ENCODE results near the gene ITGB1BP1. TPM values are rescaled to one million over a fixed set of nuclear protein-coding genes. Genes with fewer than 3 reads are reported as not detected.
A peak's percentile ranks its signal among the peaks of the same experiment; 100 is the strongest.

The ITGB1BP1 gene
- total and polyA plus RNA-seq, 2 of the 13 experiments (the other 11 are each of a cell fraction or from before 2014, with no cell fraction given), result 106 to 108 TPM

DNA sequence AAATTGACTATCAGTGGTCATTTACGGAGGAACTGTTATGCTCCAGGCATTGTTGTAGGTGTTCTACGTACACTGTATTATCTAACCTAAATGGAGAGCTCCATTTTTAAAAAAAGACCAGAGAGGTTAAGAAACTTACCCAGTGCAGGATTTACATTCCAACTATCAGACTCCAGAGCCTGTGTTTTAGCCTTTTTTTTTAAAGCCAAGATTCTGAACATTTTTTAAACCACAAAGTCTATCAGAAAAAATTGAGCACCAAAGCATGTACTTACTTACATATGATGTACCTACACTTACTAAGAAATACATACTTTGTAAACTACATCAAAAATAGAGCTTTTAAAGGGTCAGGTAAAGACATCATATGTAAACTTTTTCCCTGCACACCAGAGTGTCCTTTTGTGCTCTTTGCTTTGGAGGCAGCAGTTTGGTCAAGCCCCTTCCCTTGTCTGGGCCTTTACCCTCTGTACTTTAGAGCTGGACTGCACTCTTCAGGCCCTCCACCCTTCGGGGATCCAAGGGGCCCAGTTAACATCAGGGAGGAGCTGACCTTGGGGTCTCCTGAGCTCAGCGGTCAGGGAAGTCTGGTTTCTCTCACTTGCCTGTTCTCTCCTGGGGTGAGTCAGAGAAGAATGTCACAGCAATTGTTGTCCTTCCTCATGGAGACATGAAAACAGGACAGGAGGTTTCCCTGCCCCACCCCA is 58.4 kb downstream of the ITGB1BP1 start (continued):
- TF ChIP-seq, protein P1, sequence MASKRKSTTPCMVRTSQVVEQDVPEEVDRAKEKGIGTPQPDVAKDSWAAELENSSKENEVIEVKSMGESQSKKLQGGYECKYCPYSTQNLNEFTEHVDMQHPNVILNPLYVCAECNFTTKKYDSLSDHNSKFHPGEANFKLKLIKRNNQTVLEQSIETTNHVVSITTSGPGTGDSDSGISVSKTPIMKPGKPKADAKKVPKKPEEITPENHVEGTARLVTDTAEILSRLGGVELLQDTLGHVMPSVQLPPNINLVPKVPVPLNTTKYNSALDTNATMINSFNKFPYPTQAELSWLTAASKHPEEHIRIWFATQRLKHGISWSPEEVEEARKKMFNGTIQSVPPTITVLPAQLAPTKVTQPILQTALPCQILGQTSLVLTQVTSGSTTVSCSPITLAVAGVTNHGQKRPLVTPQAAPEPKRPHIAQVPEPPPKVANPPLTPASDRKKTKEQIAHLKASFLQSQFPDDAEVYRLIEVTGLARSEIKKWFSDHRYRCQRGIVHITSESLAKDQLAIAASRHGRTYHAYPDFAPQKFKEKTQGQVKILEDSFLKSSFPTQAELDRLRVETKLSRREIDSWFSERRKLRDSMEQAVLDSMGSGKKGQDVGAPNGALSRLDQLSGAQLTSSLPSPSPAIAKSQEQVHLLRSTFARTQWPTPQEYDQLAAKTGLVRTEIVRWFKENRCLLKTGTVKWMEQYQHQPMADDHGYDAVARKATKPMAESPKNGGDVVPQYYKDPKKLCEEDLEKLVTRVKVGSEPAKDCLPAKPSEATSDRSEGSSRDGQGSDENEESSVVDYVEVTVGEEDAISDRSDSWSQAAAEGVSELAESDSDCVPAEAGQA (IDR thresholded peaks at IDR 0.05; ENCODE audit: low read depth), result no peak
- TF ChIP-seq, protein P1 (CRISPR knock-in tag; IDR thresholded peaks at IDR 0.05; ENCODE audit: borderline replicate concordance), result no peak
- TF ChIP-seq ZNF775 (CRISPR knock-in tag; IDR thresholded peaks at IDR 0.05; ENCODE audit: borderline replicate concordance) (no peak), SOX5 (CRISPR knock-in tag; IDR thresholded peaks at IDR 0.05; ENCODE audit: borderline replicate concordance) (peak; percentile 70; the same call in 1 of the 2 replicates), HNRNPL (IDR thresholded peaks at IDR 0.05; ENCODE audit: low read depth, low read length) (no peak), ZNF670 (CRISPR knock-in tag; IDR thresholded peaks at IDR 0.05; ENCODE audit: borderline replicate concordance) (no peak), NR1H2 (CRISPR knock-in tag; IDR thresholded peaks at IDR 0.05; ENCODE audit: borderline replicate concordance, low read depth) (no peak), ZNF746 (CRISPR knock-in tag; IDR thresholded peaks at IDR 0.05) (no peak), SNAI1 (CRISPR knock-in tag; IDR thresholded peaks at IDR 0.05; ENCODE audit: borderline replicate concordance) (no peak), MEF2D (CRISPR knock-in tag; IDR thresholded peaks at IDR 0.05) (peak; percentile 62), ZBTB20 (CRISPR knock-in tag; IDR thresholded peaks at IDR 0.05; ENCODE audit: borderline replicate concordance, low read depth) (no peak)
- TF ChIP-seq, protein P2, sequence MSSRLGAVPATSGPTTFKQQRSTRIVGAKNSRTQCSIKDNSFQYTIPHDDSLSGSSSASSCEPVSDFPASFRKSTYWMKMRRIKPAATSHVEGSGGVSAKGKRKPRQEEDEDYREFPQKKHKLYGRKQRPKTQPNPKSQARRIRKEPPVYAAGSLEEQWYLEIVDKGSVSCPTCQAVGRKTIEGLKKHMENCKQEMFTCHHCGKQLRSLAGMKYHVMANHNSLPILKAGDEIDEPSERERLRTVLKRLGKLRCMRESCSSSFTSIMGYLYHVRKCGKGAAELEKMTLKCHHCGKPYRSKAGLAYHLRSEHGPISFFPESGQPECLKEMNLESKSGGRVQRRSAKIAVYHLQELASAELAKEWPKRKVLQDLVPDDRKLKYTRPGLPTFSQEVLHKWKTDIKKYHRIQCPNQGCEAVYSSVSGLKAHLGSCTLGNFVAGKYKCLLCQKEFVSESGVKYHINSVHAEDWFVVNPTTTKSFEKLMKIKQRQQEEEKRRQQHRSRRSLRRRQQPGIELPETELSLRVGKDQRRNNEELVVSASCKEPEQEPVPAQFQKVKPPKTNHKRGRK (CRISPR knock-in tag; IDR thresholded peaks at IDR 0.05), result no peak
- TF ChIP-seq, protein P3, sequence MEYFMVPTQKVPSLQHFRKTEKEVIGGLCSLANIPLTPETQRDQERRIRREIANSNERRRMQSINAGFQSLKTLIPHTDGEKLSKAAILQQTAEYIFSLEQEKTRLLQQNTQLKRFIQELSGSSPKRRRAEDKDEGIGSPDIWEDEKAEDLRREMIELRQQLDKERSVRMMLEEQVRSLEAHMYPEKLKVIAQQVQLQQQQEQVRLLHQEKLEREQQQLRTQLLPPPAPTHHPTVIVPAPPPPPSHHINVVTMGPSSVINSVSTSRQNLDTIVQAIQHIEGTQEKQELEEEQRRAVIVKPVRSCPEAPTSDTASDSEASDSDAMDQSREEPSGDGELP (IDR thresholded peaks at IDR 0.05; ENCODE audit: borderline replicate concordance, low read depth), result 0 out of 2 replicates have a peak, but pooled peaks have one; percentile 32
- TF ChIP-seq, protein P4, sequence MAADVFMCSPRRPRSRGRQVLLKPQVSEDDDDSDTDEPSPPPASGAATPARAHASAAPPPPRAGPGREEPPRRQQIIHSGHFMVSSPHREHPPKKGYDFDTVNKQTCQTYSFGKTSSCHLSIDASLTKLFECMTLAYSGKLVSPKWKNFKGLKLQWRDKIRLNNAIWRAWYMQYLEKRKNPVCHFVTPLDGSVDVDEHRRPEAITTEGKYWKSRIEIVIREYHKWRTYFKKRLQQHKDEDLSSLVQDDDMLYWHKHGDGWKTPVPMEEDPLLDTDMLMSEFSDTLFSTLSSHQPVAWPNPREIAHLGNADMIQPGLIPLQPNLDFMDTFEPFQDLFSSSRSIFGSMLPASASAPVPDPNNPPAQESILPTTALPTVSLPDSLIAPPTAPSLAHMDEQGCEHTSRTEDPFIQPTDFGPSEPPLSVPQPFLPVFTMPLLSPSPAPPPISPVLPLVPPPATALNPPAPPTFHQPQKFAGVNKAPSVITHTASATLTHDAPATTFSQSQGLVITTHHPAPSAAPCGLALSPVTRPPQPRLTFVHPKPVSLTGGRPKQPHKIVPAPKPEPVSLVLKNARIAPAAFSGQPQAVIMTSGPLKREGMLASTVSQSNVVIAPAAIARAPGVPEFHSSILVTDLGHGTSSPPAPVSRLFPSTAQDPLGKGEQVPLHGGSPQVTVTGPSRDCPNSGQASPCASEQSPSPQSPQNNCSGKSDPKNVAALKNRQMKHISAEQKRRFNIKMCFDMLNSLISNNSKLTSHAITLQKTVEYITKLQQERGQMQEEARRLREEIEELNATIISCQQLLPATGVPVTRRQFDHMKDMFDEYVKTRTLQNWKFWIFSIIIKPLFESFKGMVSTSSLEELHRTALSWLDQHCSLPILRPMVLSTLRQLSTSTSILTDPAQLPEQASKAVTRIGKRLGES (CRISPR knock-in tag; IDR thresholded peaks at IDR 0.05; ENCODE audit: borderline replicate concordance), result no peak

Data from HepG2 (cell line).